ENCODE data around the gene RAB32.
A peak's percentile ranks its signal among the peaks of the same experiment; 100 is the strongest.

Gene RAB32

GRCh38 chr6:146543211-146543939 lies at the start of gene RAB32:
RAB32 (plus strand) TSS chr6:146543833; CDS start chr6:146543872, 39 bp downstream.
- no peaks in the 10 kb centered on the region for H3K36me3 ChIP-seq
- H3K9me3 ChIP-seq = no peaks in the 10 kb centered on the region
- H3K27ac ChIP-seq = peak within 1 kb of the TSS; percentile 91
- H3K27me3 ChIP-seq = no peaks in the 10 kb centered on the region
- peak; percentile 92 for TF ChIP-seq CTCF (IDR thresholded peaks at IDR 0.05)
- H3K4me3 ChIP-seq (ENCODE audit: low read depth in 1 of 2, low read length in 1 of 2) = peak within 1 kb of the TSS; percentile 83 to 96
- H3K4me1 ChIP-seq (ENCODE audit: control insufficient read depth in 1 of 2, insufficient read depth in 1 of 2, low read depth in 1 of 2, low read length in 1 of 2) = peaks cover 54% of the 10 kb centered on the region in 2 experiments

- Histone ChIP-seq H3K27me3 (no peaks in the 10 kb centered on the region), H3K27ac (no peak overlapping the region), H3K4me1 (ENCODE audit: control insufficient read depth in 1 of 2, insufficient read depth in 1 of 2, low read depth in 1 of 2, low read length in 1 of 2) (no peaks in the 10 kb centered on the region), H3K4me3 (ENCODE audit: low read depth in 1 of 2, low read length in 1 of 2) (no peak overlapping the region), H3K36me3 (no peaks in the 10 kb centered on the region), H3K9me3 (no peaks in the 10 kb centered on the region)
- no peak for TF ChIP-seq CTCF (IDR thresholded peaks at IDR 0.05)
These were observed 45.3 kb upstream of the RAB32 start for GRCh38 chr6:146498309-146498708.

GRCh38 chr6:146503096-146503495 lies 40.5 kb upstream of the RAB32 start:
- no peak overlapping the region for H3K27ac ChIP-seq
- H3K4me3 ChIP-seq (ENCODE audit: low read depth in 1 of 2, low read length in 1 of 2) = no peak overlapping the region
- no peaks in the 10 kb centered on the region for H3K4me1 ChIP-seq (ENCODE audit: control insufficient read depth in 1 of 2, insufficient read depth in 1 of 2, low read depth in 1 of 2, low read length in 1 of 2)
- H3K27me3 ChIP-seq = no peaks in the 10 kb centered on the region
- H3K9me3 ChIP-seq = no peaks in the 10 kb centered on the region
- no peaks in the 10 kb centered on the region for H3K36me3 ChIP-seq
- TF ChIP-seq CTCF (IDR thresholded peaks at IDR 0.05) = no peak

DNA sequence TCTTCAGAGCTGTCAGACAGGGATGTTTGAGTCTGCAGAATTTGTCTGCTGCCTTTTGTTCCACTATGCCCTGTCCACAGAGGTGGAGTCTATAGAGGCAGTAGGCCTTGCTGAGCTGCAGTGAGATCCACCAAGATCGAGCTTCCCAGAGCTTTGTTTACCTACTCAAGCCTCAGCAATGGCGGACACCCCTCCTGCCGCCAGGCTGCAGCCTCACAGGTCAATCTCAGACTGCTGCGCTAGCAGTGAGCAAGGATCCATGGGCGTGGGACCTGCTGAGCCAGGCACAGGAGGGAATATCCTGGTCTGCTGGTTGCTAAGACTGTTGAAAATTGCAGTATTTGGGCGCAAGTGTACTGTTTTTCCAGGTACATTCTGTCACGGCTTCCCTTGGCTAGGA lies 28.4 kb upstream of the RAB32 start:
- no peak for TF ChIP-seq CTCF (IDR thresholded peaks at IDR 0.05)
- Histone ChIP-seq H3K27me3 (no peaks in the 10 kb centered on the region), H3K27ac (no peak overlapping the region), H3K4me3 (ENCODE audit: low read depth in 1 of 2, low read length in 1 of 2) (no peak overlapping the region), H3K9me3 (no peaks in the 10 kb centered on the region), H3K36me3 (no peaks in the 10 kb centered on the region), H3K4me1 (ENCODE audit: control insufficient read depth in 1 of 2, insufficient read depth in 1 of 2, low read depth in 1 of 2, low read length in 1 of 2) (no peaks in the 10 kb centered on the region)

GRCh38 chr6:146526192-146526591 lies 17.4 kb upstream of the RAB32 start:
- Histone ChIP-seq H3K36me3 (no peaks in the 10 kb centered on the region), H3K9me3 (peaks cover 4% of the 10 kb centered on the region), H3K27me3 (no peaks in the 10 kb centered on the region), H3K4me3 (ENCODE audit: low read depth in 1 of 2, low read length in 1 of 2) (no peak overlapping the region), H3K27ac (no peak overlapping the region), H3K4me1 (ENCODE audit: control insufficient read depth in 1 of 2, insufficient read depth in 1 of 2, low read depth in 1 of 2, low read length in 1 of 2) (no peaks in the 10 kb centered on the region)
- no peak for TF ChIP-seq CTCF (IDR thresholded peaks at IDR 0.05)

All from neutrophil (primary cell).